Neural cell (in vitro differentiated cells): Measurements from ENCODE around the gene COX7B2.

Experiments
- EZH2 ChIP-seq: fragments of 200-600, 300-800 bp; shearing (Covaris generic), sonication (generic); IDR thresholded peaks from 2 replicates; pipeline ENCODE4 v1.6.1; 2014; ENCODE audit warnings: antibody characterized with exemption, low read length, borderline replicate concordance, mild to moderate bottlenecking; ENCODE audit not compliant: insufficient read depth, poor library complexity, severe bottlenecking
- MXI1 ChIP-seq: fragments of 450-650 bp; conservative IDR thresholded peaks from 2 replicates; pipeline ENCODE4 v1.6.1; 2014; ENCODE audit warnings: antibody characterized with exemption, mild to moderate bottlenecking; ENCODE audit not compliant: poor library complexity, severe bottlenecking
- POLR2AphosphoS5 ChIP-seq: IDR thresholded peaks from 2 replicates; pipeline ENCODE4 v1.6.1; 2012
- RAD21 ChIP-seq: fragments of 450-650 bp; conservative IDR thresholded peaks from 2 replicates; pipeline ENCODE4 v1.6.1; 2014; ENCODE audit warnings: antibody characterized with exemption, mild to moderate bottlenecking, moderate library complexity
- REST ChIP-seq: IDR thresholded peaks from 2 replicates; pipeline ENCODE4 v1.6.1; 2012; ENCODE audit warnings: borderline replicate concordance
- TF ChIP-seq, protein P1 (sequence below): fragments of 450-650 bp; IDR thresholded peaks from 2 replicates; pipeline ENCODE4 v1.5.1; 2014; ENCODE audit warnings: antibody characterized with exemption, mild to moderate bottlenecking, moderate library complexity; ENCODE audit not compliant: poor library complexity, severe bottlenecking

DNA sequence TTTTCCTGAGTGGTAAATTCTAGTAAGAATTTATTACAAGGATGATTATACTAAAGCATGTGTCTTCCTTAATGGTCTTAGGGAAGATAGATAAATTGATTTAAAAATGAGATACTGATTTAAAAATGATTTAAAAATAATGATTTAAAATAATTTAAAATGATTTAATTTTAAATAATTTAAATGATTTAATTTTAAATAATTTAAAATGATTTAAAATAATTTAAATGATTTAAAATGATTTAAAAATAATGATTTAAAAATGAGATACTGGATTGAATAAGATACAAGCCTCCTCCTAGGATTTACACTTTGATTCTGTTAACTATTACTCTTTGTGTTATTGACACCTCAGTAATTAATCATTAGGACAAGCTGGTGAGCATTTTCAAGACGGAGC lies 59.0 kb downstream of the COX7B2 start:
- TF ChIP-seq, protein P1, sequence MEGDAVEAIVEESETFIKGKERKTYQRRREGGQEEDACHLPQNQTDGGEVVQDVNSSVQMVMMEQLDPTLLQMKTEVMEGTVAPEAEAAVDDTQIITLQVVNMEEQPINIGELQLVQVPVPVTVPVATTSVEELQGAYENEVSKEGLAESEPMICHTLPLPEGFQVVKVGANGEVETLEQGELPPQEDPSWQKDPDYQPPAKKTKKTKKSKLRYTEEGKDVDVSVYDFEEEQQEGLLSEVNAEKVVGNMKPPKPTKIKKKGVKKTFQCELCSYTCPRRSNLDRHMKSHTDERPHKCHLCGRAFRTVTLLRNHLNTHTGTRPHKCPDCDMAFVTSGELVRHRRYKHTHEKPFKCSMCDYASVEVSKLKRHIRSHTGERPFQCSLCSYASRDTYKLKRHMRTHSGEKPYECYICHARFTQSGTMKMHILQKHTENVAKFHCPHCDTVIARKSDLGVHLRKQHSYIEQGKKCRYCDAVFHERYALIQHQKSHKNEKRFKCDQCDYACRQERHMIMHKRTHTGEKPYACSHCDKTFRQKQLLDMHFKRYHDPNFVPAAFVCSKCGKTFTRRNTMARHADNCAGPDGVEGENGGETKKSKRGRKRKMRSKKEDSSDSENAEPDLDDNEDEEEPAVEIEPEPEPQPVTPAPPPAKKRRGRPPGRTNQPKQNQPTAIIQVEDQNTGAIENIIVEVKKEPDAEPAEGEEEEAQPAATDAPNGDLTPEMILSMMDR, result no peak
- TF ChIP-seq RAD21 (no peak), REST (no peak), MXI1 (no peak), EZH2 (no peak), POLR2AphosphoS5 (no peak)
